A673 (cell line): Measurements from ENCODE around the gene HNF1A. TPM values are rescaled to one million over a fixed set of nuclear protein-coding genes. Genes with fewer than 3 reads are reported as not detected.

Experiments used
- BruUV-seq: library from RNA; stranded (reverse); fragments of 400-500 nt; replicated peaks from 2 replicates; lab custom pipeline; 2021; lab: Mats Ljungman, UMichigan
- CTCF ChIA-PET: fragments of 300-600 bp; sonication (Branson Sonifier 250); formaldehyde crosslinking; loops from one replicate; lab custom pipeline; 2022; ENCODE audit warnings: antibody characterized with exemption; lab: Charles Lee
- POLR2A ChIA-PET: fragments of 300-600 bp; sonication (Branson Sonifier 250); formaldehyde crosslinking; loops from one replicate; lab custom pipeline; 2022; ENCODE audit warnings: antibody characterized with exemption; ENCODE audit not compliant: low non-redundant PET; lab: Charles Lee
- DNase-seq: peaks from one replicate; pipeline ENCODE4 v3.0.0-alpha.2; 2015; ENCODE audit warnings: low spot score
- H3K27ac ChIP-seq: fragments of 200-600 bp; sonication (generic); 2 replicates; pipeline ENCODE4 v1.5.1; 2016; ENCODE audit warnings: mixed run types, low read depth, mild to moderate bottlenecking, mixed read lengths, antibody characterized with exemption, low read length; ENCODE audit not compliant: poor library complexity, severe bottlenecking
- H3K27me3 ChIP-seq: fragments of 200-600 bp; sonication (generic); replicated peaks from 2 replicates; pipeline ENCODE4 v1.6.1; 2017; ENCODE audit warnings: mixed run types, low read depth, mild to moderate bottlenecking, mixed read lengths, antibody characterized with exemption, low read length; ENCODE audit not compliant: insufficient read depth, poor library complexity
- H3K36me3 ChIP-seq: fragments of 200-600 bp; sonication (generic); 2 replicates; pipeline ENCODE4 v1.6.1; 2016; ENCODE audit warnings: mixed run types, mild to moderate bottlenecking, mixed read lengths, antibody characterized with exemption, low read length; ENCODE audit not compliant: insufficient read depth, poor library complexity, severe bottlenecking
- H3K4me1 ChIP-seq: fragments of 200-600 bp; sonication (generic); 2 replicates; pipeline ENCODE4 v1.6.1; 2017; ENCODE audit warnings: mixed run types, mild to moderate bottlenecking, mixed read lengths, antibody characterized with exemption, low read length; ENCODE audit not compliant: insufficient read depth, poor library complexity, severe bottlenecking
- H3K4me3 ChIP-seq: fragments of 200-600 bp; sonication (generic); 2 replicates; pipeline ENCODE4 v1.5.1; 2016; ENCODE audit warnings: low read depth, mixed run types, mild to moderate bottlenecking, mixed read lengths, low read length; ENCODE audit not compliant: poor library complexity, severe bottlenecking
- H3K9me3 ChIP-seq: fragments of 200-600 bp; sonication (generic); 2 replicates; pipeline ENCODE4 v1.6.1; 2016; ENCODE audit warnings: mixed run types, low read depth, mild to moderate bottlenecking, mixed read lengths, antibody characterized with exemption, low read length; ENCODE audit not compliant: poor library complexity, severe bottlenecking
- CTCF ChIP-seq: fragments of 300-800, 200-600 bp; sonication (generic); conservative IDR thresholded peaks from 2 replicates; pipeline ENCODE4 v1.5.1; 2017; ENCODE audit warnings: low read depth, mild to moderate bottlenecking, antibody characterized with exemption, low read length, moderate library complexity, mixed read lengths
- EZH2 ChIP-seq: fragments of 200-600 bp; sonication (generic); IDR thresholded peaks from 2 replicates; pipeline ENCODE4 v1.6.1; 2017; ENCODE audit warnings: borderline replicate concordance, low read depth, mild to moderate bottlenecking, mixed read lengths, antibody characterized with exemption, low read length; ENCODE audit not compliant: poor library complexity, severe bottlenecking
- intact Hi-C: fragments of 100-400 bp; cut with micrococcal nuclease; formaldehyde crosslinking; loops from one replicate; pipeline ENCODE4 v1.10.0; 2022; ENCODE audit not compliant: unreplicated experiment
- total RNA-seq: library from RNA; stranded (reverse); gene quantifications from 2 replicates; pipeline ENCODE4 v1.2.3, GENCODE V29; 2021

Gene HNF1A
- total RNA-seq, 1 experiment from 2014 or later, result not detected

GRCh38 chr12:121033625-121034349, 55.4 kb downstream of the HNF1A start:
- H3K4me1 ChIP-seq, result peaks cover 30% of the 10 kb centered on the region
- ChIA-PET CTCF (no interaction called here), POLR2A (no interaction called here)
- H3K4me3 ChIP-seq, result no peak overlapping the region
- peak; percentile 84 for DNase-seq
- intact Hi-C loops, result no loop called here
- no peak for TF ChIP-seq CTCF
- no peak for TF ChIP-seq EZH2
- H3K27ac ChIP-seq, result peak overlapping the region; percentile 64
- H3K36me3 ChIP-seq, result no peaks in the 10 kb centered on the region
- H3K9me3 ChIP-seq, result no peaks in the 10 kb centered on the region
- no peaks in the 10 kb centered on the region for H3K27me3 ChIP-seq
- BruUV-seq, result no TSS peak

- POLR2A ChIA-PET, result interaction anchor here (0.6 kb wide), 2 partner anchors 21 to 94 kb away, joined by 3 to 11 read pairs; no protein-coding TSS in a partner anchor
- Histone ChIP-seq H3K4me3 (no peak overlapping the region), H3K4me1 (peaks cover 30% of the 10 kb centered on the region), H3K36me3 (no peaks in the 10 kb centered on the region), H3K27ac (peak overlapping the region; percentile 64), H3K9me3 (no peaks in the 10 kb centered on the region), H3K27me3 (no peaks in the 10 kb centered on the region)
- intact Hi-C loops, result no loop called here
- DNase-seq, result peak; percentile 83
- CTCF ChIA-PET, result no interaction called here
- BruUV-seq, result no TSS peak
- TF ChIP-seq EZH2, result no peak
- no peak for TF ChIP-seq CTCF
These were observed 56.4 kb downstream of the HNF1A start for GRCh38 chr12:121034616-121035305.

- no TSS peak for BruUV-seq
- peak; percentile 39 for DNase-seq
- ChIA-PET CTCF (no interaction called here), POLR2A (no interaction called here)
- no peak overlapping the region for H3K27ac ChIP-seq
- no peak overlapping the region for H3K4me3 ChIP-seq
- TF ChIP-seq CTCF (no peak), EZH2 (no peak)
- intact Hi-C loops, result no loop called here
- H3K9me3 ChIP-seq, result no peaks in the 10 kb centered on the region
- no peaks in the 10 kb centered on the region for H3K27me3 ChIP-seq
- H3K36me3 ChIP-seq, result no peaks in the 10 kb centered on the region
- peaks cover 30% of the 10 kb centered on the region for H3K4me1 ChIP-seq
These were observed 58.5 kb downstream of the HNF1A start for GRCh38 chr12:121036810-121037326.
